GM18517 (cell line): ENCODE measurements around the gene SLC7A7.
"Not testable (repeated sequence)": the region's sequence is repeated elsewhere in the genome, so short reads cannot be mapped to it uniquely, and the experiment has no call there.

Experiments used
- ATAC-seq: cut with Tn5 transposase; IDR thresholded peaks from one replicate; pipeline ENCODE4 v1.9.1; 2021; ENCODE audit warnings: mild to moderate bottlenecking, moderate library complexity; ENCODE audit not compliant: unreplicated experiment

Gene SLC7A7

DNA sequence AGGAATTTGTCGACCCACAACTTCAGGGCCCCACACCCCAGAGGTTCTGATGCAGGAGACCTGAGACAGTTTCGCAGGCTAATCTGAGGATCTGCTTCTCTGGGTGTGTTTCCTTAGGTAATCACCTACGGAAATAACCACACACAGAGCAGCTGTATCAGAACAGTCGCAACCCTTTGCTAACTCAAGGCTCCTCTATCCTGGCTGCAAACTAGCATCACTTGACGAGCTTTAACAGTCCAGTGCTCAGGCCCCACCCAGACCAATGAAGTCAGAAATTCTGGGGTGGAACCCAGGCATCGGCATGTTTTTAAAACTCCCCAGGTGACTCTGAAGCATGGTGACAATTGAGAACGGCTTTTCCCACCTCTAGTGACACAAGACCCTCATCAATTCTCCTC is 20.7 kb downstream of the SLC7A7 start:
- ATAC-seq, result peak; percentile 48

DNA sequence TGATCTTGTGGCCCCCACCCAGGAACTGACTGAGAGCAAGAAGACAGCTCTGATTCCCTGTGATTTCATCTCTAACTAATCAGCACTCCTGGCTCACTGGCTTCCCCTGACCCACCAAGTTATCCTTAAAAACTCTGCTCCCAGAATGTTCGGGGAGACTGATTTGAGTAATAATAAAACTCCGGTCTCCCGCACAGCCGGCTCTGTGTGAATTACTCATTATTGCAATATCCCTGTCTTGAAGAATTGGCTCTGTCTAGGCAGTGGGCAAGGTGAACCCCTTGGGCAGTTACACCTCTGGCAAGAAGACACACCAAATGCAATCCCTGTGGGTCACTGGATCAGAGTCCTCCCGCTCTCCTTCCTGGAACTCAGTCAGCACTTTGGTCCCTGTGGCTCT is 21.3 kb downstream of the SLC7A7 start:
- ATAC-seq, result no peak

DNA sequence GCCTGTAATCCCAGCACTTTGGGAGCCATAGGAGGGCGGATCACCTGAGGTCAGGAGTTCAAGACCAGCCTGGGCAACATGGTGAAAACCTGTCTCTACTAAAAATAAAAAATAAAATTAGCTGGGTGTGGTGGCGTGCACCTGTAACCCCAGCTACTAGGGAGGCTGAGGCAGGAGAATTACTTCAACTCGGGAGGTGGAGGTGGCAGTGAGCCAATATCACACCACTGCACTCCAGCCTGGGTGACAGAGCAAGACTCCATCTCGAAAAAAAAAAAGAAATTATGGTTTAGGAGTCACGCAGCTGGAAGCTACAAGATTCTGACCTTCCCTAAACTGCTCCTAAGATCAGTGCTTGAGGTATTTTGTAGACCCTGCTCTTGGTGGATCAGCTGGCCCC is 21.7 kb downstream of the SLC7A7 start:
- not testable (repeated sequence) for ATAC-seq

DNA sequence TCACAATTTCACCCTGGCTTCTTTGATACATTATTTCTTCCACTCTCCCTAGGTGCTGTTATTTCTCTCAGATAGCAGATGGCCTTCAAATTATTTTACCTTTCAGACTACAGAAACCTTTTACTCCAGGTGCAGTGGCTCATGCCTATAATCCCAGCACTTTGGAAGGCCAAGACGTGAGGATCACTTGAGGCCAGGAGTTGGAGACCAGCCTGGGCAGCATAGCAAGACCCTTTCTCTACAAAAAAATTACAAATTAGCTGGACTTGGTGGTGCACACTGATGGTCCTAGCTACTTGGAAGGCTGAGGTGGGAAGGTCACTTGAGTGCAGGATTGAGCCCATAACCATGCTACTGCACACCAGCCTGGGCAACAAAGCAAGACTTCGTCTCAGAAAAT is 23.1 kb downstream of the SLC7A7 start:
- ATAC-seq, result no peak

DNA sequence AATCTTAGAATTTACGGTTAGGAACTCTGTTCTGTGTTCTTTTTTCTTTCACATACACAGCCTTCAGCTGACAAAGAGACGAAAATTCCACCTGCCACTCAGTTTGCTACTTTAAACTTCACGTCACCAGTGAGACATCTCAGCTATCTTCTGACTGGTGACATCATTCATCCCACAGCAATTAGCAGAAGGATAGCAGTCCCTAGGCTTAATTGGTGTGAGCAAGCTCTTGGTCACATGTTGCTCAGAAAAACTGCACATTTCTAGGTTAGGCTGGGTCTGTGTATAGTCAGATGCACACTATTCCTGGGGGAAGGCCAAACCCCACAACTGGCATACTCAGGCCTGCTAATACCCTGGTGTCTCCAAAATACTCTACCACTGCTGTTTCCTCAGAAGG is 23.9 kb downstream of the SLC7A7 start:
- no peak for ATAC-seq

DNA sequence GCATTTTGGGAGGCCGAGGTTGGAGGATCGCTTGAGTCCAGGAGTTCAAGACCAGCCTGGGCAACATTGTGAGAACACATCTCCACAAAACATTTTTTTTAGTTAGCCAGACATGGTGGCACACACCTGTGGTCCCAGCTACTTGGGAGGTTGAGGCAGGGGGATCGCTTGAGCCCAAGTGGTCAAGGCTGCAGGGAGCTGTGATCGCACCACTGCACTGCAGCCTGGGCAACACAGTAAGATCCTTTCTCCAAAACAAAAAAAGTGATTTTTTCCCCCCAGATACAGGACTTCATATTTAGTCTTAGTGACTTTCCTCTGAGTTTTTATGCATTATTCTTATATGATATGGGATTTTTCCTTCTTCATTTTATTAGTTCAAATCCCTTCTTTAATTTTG is 28.6 kb downstream of the SLC7A7 start:
- ATAC-seq, result no peak

DNA sequence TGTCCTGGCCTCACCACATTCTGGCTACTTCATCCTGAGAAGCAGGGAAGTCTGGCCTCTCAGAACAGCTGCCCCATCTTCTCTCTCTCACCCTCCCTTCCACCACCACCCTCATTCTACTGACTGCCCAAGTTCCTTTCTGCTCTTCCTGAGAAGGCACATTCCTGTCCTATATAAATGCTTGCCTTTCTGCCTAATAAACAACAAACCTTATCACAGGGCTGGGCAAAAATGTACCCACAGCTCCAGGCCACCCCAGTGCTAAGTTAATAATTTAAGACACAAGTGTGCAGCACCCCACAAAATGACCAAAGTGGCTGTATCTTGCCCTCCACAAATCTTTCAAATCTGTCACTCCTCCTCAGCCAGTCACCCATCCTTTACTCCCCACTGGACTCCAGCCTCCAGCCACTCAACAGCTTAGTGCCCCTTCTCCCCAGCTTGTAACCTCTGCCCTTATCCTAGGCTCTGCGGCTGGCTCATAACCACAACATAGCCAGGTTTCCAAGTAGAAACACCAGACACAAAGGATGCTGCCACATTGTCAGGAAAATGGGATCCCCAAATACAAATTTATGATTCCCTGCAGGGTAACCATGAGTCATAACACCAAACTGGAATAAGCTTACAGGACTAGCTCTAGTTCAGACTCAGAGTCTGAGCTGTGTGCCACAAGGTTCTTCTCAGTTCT is 33.8 kb downstream of the SLC7A7 start:
- no peak for ATAC-seq

DNA sequence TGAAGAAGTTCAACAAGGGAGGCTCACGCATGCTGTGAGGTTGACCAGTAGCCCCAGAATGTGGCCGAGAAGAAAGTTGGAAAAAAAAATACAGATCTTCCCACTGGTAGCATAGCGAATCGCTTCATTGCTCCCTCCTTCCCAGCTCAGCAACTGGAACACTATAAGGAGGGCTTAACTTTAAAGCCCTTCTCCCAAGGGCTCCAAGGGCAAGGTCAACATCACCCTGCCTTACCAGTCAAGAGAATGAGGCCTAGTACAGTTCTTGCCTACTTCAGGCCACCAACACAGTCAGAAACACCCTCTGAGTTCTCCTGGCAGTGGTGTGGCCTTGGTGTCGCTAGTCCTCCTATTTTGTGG is 34.3 kb downstream of the SLC7A7 start:
- no peak for ATAC-seq

DNA sequence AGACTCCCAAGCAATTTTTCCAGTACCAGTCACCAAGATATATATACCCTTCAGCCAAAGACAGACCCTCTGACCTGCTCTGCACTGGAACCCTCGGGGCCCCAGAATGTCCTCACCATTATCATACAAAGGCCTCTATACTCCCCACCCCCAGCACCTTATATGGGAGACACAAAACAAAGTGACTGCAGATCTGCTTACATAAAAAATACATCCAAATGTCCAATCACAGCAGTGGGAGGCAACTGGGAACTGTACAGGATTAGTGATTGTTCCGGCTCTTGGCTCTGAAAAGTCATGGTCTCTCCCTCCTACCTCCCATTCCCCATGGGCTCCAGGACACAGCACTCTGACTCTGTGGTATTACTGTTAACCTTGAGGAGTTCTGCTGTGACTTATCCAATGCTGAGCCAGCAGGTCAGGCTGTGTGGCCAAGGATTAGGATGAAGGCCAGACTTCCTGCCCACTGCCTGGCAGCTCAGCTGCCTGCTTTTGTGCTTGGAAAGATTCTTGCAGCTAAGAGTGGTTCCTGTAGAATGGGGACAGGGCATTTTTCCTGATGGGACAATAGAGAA is 35.0 kb downstream of the SLC7A7 start:
- no peak for ATAC-seq

DNA sequence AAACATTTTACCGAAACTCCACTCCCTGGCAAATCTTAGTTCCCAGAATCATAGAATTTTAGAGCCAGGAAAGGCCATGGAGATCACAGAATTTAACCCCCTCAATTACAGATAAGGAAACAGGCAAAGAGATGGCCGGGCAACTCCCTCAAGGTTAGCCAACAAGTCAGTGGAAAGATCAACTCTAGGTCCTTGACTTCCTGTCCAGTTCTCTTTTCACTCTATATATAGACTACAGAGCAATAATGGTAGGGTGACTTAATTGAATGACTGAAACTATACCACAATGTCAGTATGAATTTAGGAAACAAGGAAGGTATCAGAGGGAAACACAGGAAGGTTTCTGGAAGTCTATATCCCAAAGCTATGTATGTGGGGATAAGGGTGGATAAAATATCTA is 37.2 kb downstream of the SLC7A7 start:
- ATAC-seq, result no peak

DNA sequence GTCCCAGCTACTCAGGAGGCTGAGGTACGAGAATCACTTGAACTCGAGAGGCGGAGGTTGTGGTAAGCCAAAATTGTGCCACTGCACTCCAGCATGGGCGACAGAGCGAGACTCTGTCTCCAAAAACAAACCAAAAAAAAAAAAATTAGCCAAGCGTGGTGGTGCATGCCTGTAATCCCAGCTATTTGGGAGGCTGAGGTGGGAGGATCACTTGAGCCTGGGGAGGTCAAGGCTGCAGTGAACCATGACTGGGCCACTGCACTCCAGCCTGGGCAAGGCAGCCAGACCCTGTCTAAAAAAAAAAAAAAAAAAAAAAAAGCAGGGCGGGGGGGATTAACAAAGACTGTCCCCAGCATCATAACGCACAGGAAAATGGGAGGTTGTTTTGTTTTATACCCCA is 38.4 kb downstream of the SLC7A7 start:
- ATAC-seq, result not testable (repeated sequence)

DNA sequence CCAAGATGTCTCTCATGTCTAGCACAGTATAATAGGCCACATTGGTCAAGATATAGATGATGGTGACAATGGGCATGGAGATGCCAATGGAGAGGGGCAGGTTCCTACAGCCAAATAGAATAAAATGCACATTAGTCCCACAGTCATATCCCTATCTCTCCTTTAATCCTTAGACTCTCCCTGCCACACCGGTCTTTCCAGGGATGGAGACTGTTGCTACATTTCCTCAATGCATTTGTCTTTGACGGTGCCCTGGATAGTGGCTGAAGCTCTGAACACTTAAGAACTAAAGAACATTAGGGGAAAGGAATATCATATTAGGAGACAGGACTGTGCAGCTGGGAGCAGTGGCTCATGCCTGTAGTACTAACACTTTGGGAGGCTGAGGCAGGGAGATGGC is 39.0 kb downstream of the SLC7A7 start:
- no peak for ATAC-seq

DNA sequence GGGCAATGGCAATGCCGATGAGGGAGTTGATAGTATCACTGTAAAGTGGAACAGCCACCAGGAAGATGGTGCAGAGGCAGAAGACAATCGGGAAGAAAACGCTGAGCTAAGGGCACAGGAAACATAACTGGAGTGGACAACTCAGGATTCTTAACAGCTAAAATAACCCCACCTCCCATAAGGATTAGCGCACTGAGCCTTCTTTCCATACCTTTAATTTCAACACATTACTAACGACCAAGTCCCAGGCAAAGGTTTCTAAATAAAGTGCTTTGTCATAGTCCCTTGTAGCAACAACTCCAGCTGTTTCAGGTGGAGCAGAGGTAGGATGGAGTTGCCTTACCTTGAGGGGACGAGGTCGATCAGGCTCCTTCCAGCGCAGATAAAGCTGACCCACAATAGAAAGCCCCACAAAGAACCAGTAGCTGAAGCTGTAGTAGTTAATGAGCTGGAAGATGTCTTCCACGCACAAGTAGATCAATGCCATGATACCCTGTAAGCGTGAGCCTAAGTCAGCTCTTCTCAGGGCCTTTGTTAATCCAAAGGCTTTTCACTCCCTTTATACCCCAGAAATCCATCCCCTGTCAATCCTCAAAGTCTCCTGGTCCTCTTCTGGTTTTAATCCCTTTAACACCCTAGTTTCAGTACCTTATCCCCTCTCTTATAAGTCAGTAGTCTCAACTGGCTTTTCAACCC is 41.1 kb downstream of the SLC7A7 start:
- no peak for ATAC-seq

DNA sequence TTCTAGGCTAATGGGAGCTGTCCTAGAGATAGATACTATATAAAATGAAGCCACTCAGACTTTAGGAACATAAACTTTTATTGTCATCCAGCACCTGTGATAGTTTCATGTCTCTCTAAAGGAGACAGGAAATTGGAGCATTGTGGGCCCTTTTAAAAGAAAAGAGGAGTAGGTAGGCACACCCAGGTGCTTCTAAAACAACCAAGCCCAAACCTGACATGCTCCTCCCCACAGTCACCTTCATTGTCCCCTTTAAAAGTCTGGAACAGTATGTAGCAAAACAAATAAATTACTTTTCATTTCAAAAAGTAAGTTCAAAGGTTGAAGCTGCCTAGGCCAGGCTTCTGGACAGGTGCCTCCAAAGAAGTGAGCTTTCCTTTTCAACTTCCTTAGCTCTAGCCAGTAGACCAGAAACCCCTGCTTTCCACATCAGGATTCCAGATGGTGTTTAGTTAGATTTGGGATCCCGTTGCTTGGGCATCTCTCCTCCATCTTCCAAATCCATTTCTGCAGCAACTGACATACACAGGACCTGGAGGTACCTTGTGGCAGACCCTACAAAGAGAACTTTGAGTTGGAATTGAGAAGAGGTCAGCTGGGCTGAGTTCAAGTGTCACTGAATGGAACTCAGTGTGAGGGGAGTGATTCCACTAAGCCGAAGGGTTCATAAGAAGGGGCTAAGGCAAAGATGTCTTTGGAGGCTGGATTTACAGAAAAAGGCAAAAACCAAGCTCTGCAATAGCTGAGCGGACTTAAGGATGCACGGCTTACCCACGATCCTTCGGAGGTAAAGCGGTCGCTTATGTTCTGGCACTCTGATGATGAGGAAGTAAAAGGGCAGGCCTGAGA is 41.8 kb downstream of the SLC7A7 start:
- ATAC-seq, result no peak

DNA sequence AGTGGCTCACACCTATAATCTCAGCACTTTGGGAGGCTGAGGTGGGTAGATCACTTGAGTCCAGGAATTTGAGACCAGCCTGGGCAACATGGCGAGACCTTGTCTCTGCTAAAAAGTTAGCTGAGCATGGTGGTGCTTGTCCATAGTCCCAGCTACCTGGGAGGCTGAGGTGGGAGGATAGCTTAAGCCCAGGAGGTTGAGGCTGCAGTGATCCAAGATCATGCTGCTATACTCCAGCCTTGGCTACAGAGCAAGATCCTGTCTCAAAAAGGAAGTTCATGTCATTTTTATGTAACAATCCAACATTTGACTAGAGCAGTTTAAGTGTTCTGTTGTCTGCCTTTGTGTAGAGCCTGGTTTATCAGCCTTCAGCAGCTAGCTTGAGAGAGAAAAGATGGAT is 42.5 kb downstream of the SLC7A7 start:
- no peak for ATAC-seq

DNA sequence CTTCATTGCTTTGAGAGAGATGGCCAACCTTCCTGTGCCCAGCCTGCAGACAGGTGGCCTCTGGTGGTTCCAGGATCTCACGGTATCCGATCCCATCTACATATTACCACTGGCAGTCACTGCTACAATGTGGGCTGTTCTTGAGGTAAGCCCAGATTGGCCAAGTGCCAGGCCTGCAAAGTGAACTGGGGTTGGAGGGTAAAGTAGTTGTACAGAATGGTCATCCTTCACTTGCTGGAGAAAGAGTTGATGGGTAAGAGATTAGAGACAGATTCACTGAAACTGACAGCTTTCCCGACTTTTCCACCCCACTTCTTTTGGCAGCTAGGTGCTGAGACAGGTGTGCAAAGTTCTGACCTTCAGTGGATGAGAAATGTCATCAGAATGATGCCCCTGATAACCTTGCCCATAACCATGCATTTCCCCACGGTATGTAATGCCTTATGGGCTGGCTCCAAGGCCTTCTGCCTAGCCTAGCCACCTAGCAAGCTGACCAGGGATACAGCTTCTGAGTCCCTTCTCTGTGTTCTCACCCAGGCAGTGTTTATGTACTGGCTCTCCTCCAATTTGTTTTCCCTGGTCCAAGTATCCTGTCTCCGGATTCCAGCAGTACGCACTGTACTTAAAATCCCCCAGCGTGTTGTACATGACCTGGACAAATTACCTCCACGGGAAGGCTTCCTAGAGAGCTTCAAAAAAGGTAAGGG is 44.6 kb downstream of the SLC7A7 start:
- ATAC-seq, result no peak

DNA sequence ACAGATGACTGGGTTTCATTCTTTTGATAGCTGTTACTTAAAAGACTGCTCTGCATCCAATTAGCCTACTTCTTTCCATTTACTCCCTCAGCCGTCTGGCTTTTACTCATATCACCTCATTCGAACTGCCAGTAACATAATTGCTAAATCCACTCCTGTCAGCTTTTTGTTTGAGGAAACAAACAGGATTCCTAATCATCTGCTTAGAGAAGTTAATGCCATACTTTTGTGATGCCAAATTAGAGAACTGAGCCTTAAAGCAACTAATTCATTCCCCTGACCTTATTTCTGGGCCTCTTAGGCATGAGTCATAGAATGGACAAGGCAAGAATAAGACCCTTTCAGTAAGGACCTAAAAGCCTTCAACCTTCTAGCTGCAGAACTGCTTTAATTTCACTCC is 45.9 kb downstream of the SLC7A7 start:
- ATAC-seq, result no peak

DNA sequence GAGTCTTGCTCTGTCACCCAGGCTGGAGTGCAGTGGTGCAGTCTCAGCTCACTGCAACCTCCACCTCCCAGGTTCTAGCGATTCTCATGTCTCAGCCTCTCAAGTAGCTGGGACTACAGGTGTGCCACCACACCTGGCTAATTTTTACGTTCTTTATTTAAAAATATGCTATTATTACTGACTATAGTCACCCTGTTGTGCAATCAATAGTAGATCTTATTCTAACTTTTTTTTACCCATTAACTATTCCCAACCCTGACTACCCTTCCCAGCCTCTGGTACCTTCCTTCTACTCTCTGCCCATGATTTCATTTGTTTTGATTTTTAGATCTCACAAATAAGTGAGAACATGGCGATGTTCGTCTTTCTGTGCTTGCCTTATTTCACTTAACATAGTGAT is 46.3 kb downstream of the SLC7A7 start:
- no peak for ATAC-seq

DNA sequence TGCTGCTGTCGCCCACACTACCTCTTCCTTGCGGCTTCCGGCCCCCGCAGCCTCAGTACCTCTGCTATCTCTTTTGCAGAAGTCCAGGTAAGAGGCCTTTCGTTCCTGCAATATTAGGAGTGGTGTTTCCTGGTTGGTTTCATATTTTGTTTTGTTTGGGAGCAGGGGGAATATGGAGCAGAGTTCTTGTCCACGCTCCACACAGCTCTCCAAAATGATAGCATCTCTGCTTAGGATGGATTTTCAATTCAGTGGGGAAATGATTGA is 48.0 kb downstream of the SLC7A7 start:
- ATAC-seq, result no peak

DNA sequence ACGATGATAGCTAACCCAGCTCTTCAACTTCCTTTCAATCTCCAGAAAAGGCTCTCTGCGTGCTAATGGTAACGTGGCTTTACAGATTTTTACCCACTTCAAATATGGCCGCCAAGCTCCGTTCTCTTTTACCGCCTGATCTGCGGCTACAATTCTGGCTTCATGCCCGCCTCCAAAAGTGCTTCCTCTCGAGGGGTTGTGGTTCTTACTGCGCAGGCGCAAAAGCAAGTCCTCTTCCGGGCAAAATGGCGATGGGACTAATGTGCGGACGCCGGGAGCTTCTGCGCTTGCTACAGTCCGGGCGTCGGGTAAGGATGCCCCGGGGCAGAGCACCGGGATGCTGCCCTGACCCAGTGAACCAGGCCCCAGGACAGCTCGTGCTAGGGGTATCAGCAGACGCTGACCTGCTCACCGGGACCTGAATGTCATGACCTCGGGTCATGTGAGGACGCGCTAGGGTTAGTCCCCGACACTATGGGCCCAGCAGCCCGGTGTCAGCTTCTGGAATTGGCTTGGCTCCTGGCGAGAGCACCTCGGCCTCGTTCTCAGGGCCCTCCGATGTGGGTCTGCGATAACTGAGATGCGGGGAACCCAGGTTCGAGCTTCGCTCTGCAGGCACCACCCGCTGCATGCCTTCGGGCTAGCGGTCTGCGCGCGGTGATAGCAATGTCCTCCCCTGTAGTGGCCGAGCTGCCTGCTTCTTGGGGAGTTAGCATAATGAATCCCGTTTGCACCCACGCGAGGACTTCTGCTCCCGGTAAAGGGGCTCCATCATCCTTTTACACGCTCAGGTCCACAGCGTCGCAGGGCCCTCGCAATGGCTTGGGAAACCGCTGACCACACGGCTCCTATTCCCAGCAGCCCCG is 48.5 kb downstream of the SLC7A7 start, which contains the start of gene OXA1L:
Gene OXA1L, plus strand, starts transcription at position 232 of the 866 bp plus-strand sequence. Its CDS starts 14 bp downstream, at position 246.
- peak; percentile 80 for ATAC-seq
